CD4-positive, alpha-beta T cell treated with Interleukin-17A for 1 hour (primary cell): ENCODE results near the gene TMSB4X.
"Not testable (repeated sequence)": the region's sequence is repeated elsewhere in the genome, so short reads cannot be mapped to it uniquely, and the experiment has no call there.

Experiments used
- DNase-seq: peaks from one replicate; pipeline ENCODE4 v3.0.0-alpha.2; 2020

TMSB4X gene

GRCh38 chrX:12955882-12956703, 18.8 kb upstream of the TMSB4X start:
- DNase-seq, result peak; percentile 82

GRCh38 chrX:12956704-12957534, 18.0 kb upstream of the TMSB4X start:
- DNase-seq, result peak; percentile 86

GRCh38 chrX:12958059-12958458, 16.9 kb upstream of the TMSB4X start:
- no peak for DNase-seq

GRCh38 chrX:12958461-12958860, 16.4 kb upstream of the TMSB4X start:
- peak; percentile 28 for DNase-seq

GRCh38 chrX:12961196-12961718, 13.7 kb upstream of the TMSB4X start:
- DNase-seq, result no peak

- no peak for DNase-seq
These were observed 12.8 kb upstream of the TMSB4X start for GRCh38 chrX:12962041-12962504.

- DNase-seq, result not testable (repeated sequence)
These were observed 11.6 kb upstream of the TMSB4X start for GRCh38 chrX:12963210-12963850.

GRCh38 chrX:12965131-12965940, 9.6 kb upstream of the TMSB4X start:
- no peak for DNase-seq

- DNase-seq, result no peak
These were observed 8.8 kb upstream of the TMSB4X start for GRCh38 chrX:12966151-12966550.

- no peak for DNase-seq
These were observed 7.0 kb upstream of the TMSB4X start for GRCh38 chrX:12967711-12968465.

- peak; percentile 83 for DNase-seq
These were observed 4.2 kb upstream of the TMSB4X start for GRCh38 chrX:12970691-12971202.

GRCh38 chrX:12971282-12972003, 3.5 kb upstream of the TMSB4X start:
- no peak for DNase-seq

- DNase-seq, result no peak
These were observed 2.7 kb upstream of the TMSB4X start for GRCh38 chrX:12972243-12972642.

- no peak for DNase-seq
These were observed 1.9 kb upstream of the TMSB4X start for GRCh38 chrX:12972878-12973560.

GRCh38 chrX:12973561-12974304, 1.2 kb upstream of the TMSB4X start:
- peak; percentile 65 for DNase-seq

GRCh38 chrX:12974305-12974795, 560 bp upstream of the TMSB4X start:
- DNase-seq, result peak; percentile 55

- no peak for DNase-seq
These were observed 708 bp downstream of the TMSB4X start for GRCh38 chrX:12975670-12975965.

GRCh38 chrX:12975991-12976558, 1.2 kb downstream of the TMSB4X start:
- no peak for DNase-seq
